Measurements from ENCODE around the gene CHRM4.

Gene CHRM4

DNA sequence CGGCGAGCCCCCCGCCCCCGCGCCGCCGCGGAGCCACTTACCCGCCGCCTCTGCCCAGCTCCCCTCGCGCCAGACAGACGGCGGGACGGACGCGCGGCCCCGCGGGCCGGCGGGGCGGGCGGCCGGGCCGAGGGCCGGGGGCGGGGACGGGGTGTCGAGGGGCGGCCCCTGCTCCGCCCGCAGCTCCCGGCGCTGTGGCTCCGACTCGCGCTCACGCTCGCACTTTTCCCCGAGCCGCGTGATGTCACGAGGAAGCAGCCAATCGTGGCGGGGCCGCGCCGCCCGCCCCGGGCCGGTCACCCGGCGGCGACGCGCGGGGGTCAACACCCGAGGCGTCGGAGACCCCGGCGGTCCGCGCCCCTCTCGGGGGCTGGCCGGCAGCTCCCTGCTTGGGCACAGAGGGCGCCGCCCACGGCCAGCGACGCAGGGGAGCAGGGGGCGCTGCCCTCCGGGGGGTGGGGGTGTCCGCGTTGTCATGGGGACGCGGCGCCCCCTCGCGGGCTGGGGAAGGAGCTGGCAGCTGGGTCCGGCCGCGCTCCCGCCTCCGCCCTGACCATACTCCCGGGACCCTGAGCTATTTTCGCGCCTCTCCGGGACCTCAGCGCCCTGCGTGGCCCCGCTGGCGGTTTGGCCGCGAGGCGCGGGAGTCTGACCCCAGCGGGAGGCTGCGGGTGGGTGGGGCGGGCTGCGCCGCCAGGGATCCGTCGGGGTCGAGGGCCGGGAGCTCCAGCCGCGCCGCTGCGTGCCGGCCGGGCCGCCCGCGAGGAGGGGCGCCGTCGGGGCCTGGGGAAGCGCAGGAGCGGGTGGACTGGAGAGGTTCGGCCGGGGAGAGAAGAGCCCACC is at the start of gene CHRM4:
CHRM4 (minus strand) TSS at position 199 of the 843 bp plus-strand sequence. CDS start 5,219 bp downstream, outside the sequence.
- no peak for DNase-seq

DNA sequence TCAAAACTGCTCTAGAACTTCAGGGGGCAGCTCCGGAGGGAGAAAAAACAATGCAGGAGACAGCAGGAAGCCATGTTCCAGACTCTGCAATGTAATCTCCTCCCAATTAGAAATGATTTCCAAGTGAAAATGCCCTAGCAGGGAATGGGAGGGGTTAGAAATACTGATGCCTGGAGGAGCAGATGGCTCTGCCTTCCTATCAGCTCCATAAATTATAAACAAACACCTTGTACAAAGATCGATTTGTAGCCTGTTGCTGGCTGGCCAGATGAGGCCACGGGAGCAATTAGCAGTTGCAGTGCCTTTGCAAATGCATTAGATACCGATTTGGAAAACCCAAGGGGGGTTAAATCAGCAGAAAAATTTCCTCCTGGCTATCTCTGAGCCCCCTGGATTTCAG is 46.6 kb upstream of the CHRM4 start:
- DNase-seq: no peak

- DNase-seq: no peak
Observed at GRCh38 chr11:46437122-46437689, 45.6 kb upstream of the CHRM4 start.

DNA sequence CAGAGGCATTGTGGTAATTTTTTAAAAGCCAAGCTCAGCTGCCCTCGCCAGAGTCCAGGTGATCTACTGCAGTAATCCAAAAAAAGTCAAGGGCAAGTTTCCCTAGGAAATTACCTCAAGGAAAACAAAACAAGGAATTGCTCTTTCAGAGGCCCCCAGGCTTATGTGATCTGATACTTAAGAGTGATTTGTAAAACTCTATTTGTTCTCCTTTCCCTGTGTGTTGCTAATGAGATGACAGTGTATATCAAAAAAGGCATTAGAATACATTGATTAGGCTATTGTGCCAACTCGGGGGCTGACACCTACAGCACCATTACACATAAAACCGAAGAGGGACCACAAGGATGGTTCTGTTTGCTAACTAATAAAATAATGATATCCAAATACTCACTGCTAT is 44.5 kb upstream of the CHRM4 start:
- DNase-seq: no peak

DNA sequence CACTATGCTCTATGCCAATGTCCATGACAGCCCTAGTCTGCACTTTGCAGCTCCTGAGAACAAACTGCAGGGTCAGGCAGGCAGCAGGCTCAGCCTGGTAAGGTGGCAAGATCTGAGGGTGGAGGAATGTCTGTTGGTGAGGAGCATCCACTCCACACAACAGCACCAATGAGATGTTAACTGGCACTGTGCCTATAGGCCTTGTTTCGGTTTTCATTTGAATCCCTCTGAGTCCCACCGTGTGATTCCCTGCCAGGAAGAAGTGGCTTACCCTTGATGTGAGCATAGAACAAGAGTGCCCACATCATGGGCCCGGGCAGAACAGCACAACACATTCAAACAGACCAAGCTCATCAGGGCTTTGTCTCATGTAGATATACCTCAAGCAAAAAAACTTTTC is 44.1 kb upstream of the CHRM4 start:
- no peak for DNase-seq

GRCh38 chr11:46431211-46431610 is 39.6 kb upstream of the CHRM4 start:
- DNase-seq: no peak

DNA sequence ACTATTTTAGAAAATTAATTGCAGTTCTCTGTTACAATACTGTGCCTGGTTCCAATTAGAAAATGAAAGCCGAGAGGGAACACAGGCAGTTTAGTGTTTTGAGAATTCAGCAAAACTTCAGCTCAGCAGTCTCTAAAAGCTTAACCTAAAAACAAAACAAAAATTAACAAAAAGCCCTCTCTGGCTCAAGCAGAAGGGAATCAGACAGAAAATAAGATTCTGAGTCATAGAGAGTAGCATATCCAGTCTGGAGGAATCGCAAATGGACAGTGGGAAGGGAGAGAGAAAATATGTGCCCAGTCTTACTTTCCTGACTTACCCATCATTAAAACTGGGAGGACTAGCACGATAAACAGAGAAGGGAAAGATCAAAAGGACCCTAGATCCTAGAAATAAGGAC is 38.1 kb upstream of the CHRM4 start:
- no peak for DNase-seq

GRCh38 chr11:46427364-46427763 is 35.8 kb upstream of the CHRM4 start:
- no peak for DNase-seq

GRCh38 chr11:46426233-46426991 is 34.8 kb upstream of the CHRM4 start:
- DNase-seq: no peak

- no peak for DNase-seq
Observed at GRCh38 chr11:46422588-46422987, 31.0 kb upstream of the CHRM4 start.

DNA sequence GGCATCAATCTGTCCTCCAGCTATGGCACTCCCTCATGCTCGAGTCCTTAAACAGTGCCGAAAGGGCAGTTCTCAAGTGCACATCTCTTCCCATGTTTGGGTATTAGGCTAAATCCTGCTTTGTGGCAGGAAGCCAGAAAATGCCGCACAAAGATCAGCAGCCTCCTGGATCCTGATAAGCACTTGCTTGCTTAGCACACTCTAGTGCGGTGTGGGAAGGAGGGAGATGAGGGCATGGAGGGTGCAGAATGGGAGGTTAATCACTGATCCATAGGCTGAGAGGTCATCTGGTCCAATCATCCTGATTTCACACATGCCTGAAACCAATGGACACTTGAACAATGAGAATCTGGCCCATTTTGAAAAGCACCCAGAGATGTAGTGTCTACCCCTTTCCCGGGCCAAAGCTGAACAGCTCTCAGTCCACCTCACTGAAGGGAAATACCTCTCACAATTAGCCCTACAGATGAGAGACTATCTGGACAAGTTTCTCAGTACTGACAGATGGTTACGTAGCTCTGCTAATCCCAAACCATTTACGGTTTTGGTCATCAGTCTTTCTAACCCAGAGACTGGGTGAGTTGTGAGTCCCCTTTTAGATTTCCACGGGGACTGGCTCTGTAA is 29.8 kb upstream of the CHRM4 start:
- no peak for DNase-seq

GRCh38 chr11:46420513-46420912 is 28.9 kb upstream of the CHRM4 start:
- DNase-seq: no peak

GRCh38 chr11:46418751-46419150 is 27.2 kb upstream of the CHRM4 start:
- no peak for DNase-seq

DNA sequence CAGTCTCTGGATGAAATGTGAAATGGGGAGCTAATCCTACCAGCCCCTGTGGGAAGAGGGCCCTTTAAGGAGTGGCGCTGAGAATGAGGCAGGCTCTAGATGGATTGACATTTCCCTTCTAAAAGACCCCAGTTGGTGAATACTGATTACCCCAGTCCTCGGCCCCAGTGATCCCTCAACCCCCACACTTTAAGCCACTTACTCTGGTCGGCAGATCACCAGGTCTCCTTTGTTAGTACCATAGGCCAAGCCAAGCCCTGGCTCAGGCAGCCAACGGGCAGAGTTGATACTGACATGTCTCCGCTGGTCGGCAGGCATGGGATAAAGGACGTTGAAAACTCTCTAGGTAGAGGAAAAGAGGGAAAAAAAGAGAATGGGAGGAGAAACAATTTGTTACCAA is 26.1 kb upstream of the CHRM4 start:
- DNase-seq: no peak

GRCh38 chr11:46414879-46415278 is 23.3 kb upstream of the CHRM4 start:
- no peak for DNase-seq

DNA sequence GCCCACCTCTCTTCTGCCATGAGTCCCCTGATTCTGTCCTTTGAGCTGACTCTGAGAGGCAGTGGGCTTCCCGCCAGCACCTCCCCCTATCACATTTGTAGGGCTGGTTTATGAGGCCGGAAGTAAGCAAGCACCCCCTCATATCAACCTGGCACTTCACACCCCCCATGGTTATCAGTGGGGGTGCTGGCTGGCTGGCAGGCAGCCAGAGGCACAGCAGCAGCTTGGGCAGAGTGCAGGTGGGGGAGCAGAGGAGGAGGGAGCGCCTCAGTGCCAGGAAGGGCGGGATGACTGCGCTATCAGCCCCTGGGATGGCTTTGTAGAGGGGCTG is 22.9 kb upstream of the CHRM4 start:
- DNase-seq: no peak

- DNase-seq: no peak
Observed at GRCh38 chr11:46413760-46414465, 22.3 kb upstream of the CHRM4 start.

GRCh38 chr11:46410021-46410420 is 18.4 kb upstream of the CHRM4 start:
- DNase-seq: no peak

- DNase-seq: no peak
Observed at GRCh38 chr11:46408407-46408986, 16.9 kb upstream of the CHRM4 start.

- DNase-seq: no peak
Observed at GRCh38 chr11:46407635-46408034, 16.1 kb upstream of the CHRM4 start.

GRCh38 chr11:46404476-46405017 is 13.0 kb upstream of the CHRM4 start:
- no peak for DNase-seq
